NT2/D1 (cell line): ENCODE measurements around the gene ANO9.

Experiments used
- DNase-seq: peaks from one replicate; pipeline ENCODE4 v3.0.0-alpha.2; 2011; ENCODE audit warnings: low read depth, low spot score
- H3K27me3 ChIP-seq: 2 replicates; pipeline ENCODE4 v1.6.0; 2011; ENCODE audit warnings: mild to moderate bottlenecking; ENCODE audit not compliant: insufficient read length, insufficient read depth
- H3K36me3 ChIP-seq: 2 replicates; pipeline ENCODE4 v1.6.1; 2011; ENCODE audit warnings: mild to moderate bottlenecking, low read length, mixed read lengths; ENCODE audit not compliant: insufficient read depth, insufficient read length
- H3K4me1 ChIP-seq: 2 replicates; pipeline ENCODE4 v1.5.1; 2011; ENCODE audit not compliant: insufficient read depth, insufficient read length
- H3K4me3 ChIP-seq: 2 replicates; pipeline ENCODE4 v1.5.1; 2011; ENCODE audit warnings: low read depth; ENCODE audit not compliant: insufficient read length
- H3K9ac ChIP-seq: 2 replicates; pipeline ENCODE4 v1.6.0; 2011; ENCODE audit warnings: low read depth; ENCODE audit not compliant: insufficient read length
- H3K9me3 ChIP-seq: 2 replicates; pipeline ENCODE4 v1.5.1; 2011; ENCODE audit warnings: mild to moderate bottlenecking, low read length; ENCODE audit not compliant: insufficient read depth
- SUZ12 ChIP-seq: IDR thresholded peaks from 2 replicates; pipeline ENCODE4 v1.6.1; 2011; ENCODE audit not compliant: insufficient read length, insufficient read depth; ENCODE audit errors: extremely low read depth
- YY1 ChIP-seq: IDR thresholded peaks from 2 replicates; pipeline ENCODE4 v1.6.1; 2011; ENCODE audit not compliant: insufficient read length, insufficient read depth
- ZNF274 ChIP-seq: IDR thresholded peaks from 2 replicates; pipeline ENCODE4 v1.6.1; 2011; ENCODE audit warnings: mild to moderate bottlenecking, low read depth, low read length

ANO9 gene

GRCh38 chr11:455566-456147 lies 13.8 kb upstream of the ANO9 start:
- TF ChIP-seq YY1 = no peak
- no peak for TF ChIP-seq SUZ12
- no peak for TF ChIP-seq ZNF274
- Histone ChIP-seq H3K36me3 (peaks cover 91% of the 10 kb centered on the region), H3K9ac (peak overlapping the region; percentile 45), H3K4me3 (no peak overlapping the region), H3K4me1 (peaks cover 47% of the 10 kb centered on the region), H3K9me3 (no peaks in the 10 kb centered on the region), H3K27me3 (no peaks in the 10 kb centered on the region)
- DNase-seq = no peak

- H3K36me3 ChIP-seq = peaks cover 84% of the 10 kb centered on the region
- H3K9ac ChIP-seq = peak overlapping the region; percentile 23
- no peaks in the 10 kb centered on the region for H3K9me3 ChIP-seq
- TF ChIP-seq ZNF274 (no peak), SUZ12 (no peak), YY1 (no peak)
- H3K4me3 ChIP-seq = no peak overlapping the region
- no peaks in the 10 kb centered on the region for H3K27me3 ChIP-seq
- peaks cover 47% of the 10 kb centered on the region for H3K4me1 ChIP-seq
- no peak for DNase-seq
These were observed 13.2 kb upstream of the ANO9 start for GRCh38 chr11:454801-455565.

GRCh38 chr11:454043-454442 lies 12.2 kb upstream of the ANO9 start:
- Histone ChIP-seq H3K36me3 (peaks cover 75% of the 10 kb centered on the region), H3K27me3 (no peaks in the 10 kb centered on the region), H3K9me3 (no peaks in the 10 kb centered on the region), H3K9ac (no peak overlapping the region), H3K4me1 (peaks cover 45% of the 10 kb centered on the region), H3K4me3 (no peak overlapping the region)
- DNase-seq = no peak
- no peak for TF ChIP-seq YY1
- TF ChIP-seq ZNF274 = no peak
- TF ChIP-seq SUZ12 = no peak

- Histone ChIP-seq H3K27me3 (no peaks in the 10 kb centered on the region), H3K9ac (no peak overlapping the region), H3K4me3 (no peak overlapping the region), H3K9me3 (no peaks in the 10 kb centered on the region), H3K36me3 (peaks cover 70% of the 10 kb centered on the region), H3K4me1 (peaks cover 45% of the 10 kb centered on the region)
- DNase-seq = no peak
- no peak for TF ChIP-seq ZNF274
- TF ChIP-seq YY1 = no peak
- TF ChIP-seq SUZ12 = no peak
These were observed 11.8 kb upstream of the ANO9 start for GRCh38 chr11:453564-453963.

- Histone ChIP-seq H3K27me3 (no peaks in the 10 kb centered on the region), H3K36me3 (peaks cover 68% of the 10 kb centered on the region), H3K9ac (no peak overlapping the region), H3K9me3 (no peaks in the 10 kb centered on the region), H3K4me1 (peaks cover 45% of the 10 kb centered on the region), H3K4me3 (no peak overlapping the region)
- TF ChIP-seq SUZ12 (no peak), ZNF274 (no peak), YY1 (no peak)
- DNase-seq = no peak
These were observed 11.2 kb upstream of the ANO9 start for GRCh38 chr11:452916-453527.

GRCh38 chr11:452203-452744 lies 10.5 kb upstream of the ANO9 start:
- no peak overlapping the region for H3K4me3 ChIP-seq

GRCh38 chr11:451738-452137 lies 9.9 kb upstream of the ANO9 start:
- Histone ChIP-seq H3K27me3 (no peaks in the 10 kb centered on the region), H3K9ac (peak overlapping the region; percentile 98), H3K36me3 (peaks cover 55% of the 10 kb centered on the region), H3K9me3 (no peaks in the 10 kb centered on the region), H3K4me3 (peak overlapping the region; percentile 98), H3K4me1 (peaks cover 38% of the 10 kb centered on the region)
- no peak for DNase-seq
- TF ChIP-seq ZNF274 = no peak
- TF ChIP-seq YY1 = no peak
- no peak for TF ChIP-seq SUZ12

More at GRCh38 chr11:452203-452744, 10.5 kb upstream of the ANO9 start:
- Histone ChIP-seq H3K27me3 (no peaks in the 10 kb centered on the region), H3K9ac (peak overlapping the region; percentile 24), H3K4me1 (peaks cover 39% of the 10 kb centered on the region), H3K36me3 (peaks cover 60% of the 10 kb centered on the region), H3K9me3 (no peaks in the 10 kb centered on the region)
- TF ChIP-seq ZNF274 (no peak), YY1 (no peak), SUZ12 (no peak)
- DNase-seq = no peak
